Lower leg skin (tissue), 3 donors: ENCODE results near the gene ADA.

ENCODE experiments used
- POLR2A ChIP-seq, 2 donors: fragments of 450-650 bp; IDR thresholded peaks; one replicate each; pipeline ENCODE4 v1.6.1; 2016 to 2017; ENCODE audit warnings: antibody characterized with exemption in 2 of 2, mild to moderate bottlenecking in 1 of 2, moderate library complexity in 1 of 2
- TF ChIP-seq, protein P1 (sequence below), 3 donors: fragments of 450-650 bp; IDR thresholded peaks; one replicate each; pipeline ENCODE4 v1.5.1; 2016; ENCODE audit warnings: antibody characterized with exemption in 3 of 3, mild to moderate bottlenecking in 3 of 3, moderate library complexity in 2 of 3

DNA sequence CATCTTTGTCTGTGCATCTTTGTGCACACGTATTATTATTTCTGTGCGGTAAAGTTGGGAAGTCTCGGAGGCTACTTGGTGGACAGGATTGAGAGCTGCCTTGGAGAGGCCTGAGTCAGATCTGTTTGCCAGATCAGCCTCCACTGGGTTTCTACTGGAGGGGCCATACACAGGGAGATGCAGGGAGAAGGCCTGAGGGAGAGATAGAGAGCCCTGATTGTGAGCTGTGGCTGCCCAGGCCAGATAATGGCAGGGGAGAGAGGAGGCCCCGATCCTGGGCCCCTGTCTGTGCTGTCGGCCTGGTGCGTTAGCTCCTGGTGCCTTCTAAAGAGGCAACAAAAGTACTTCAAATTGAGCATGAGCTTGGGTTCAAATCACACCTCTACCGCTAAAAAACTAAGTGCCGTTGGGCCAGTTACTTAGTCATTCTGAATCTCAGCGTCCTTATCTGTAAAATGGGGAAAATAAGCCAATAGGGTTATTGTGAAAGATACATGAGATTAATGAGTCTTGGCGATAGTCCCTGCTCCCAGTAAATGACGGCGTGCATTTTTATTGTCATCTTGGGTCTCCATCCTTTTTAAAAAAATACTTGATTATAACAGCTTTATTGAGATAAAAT, 27.6 kb upstream of the ADA start:
- TF ChIP-seq, protein P1, sequence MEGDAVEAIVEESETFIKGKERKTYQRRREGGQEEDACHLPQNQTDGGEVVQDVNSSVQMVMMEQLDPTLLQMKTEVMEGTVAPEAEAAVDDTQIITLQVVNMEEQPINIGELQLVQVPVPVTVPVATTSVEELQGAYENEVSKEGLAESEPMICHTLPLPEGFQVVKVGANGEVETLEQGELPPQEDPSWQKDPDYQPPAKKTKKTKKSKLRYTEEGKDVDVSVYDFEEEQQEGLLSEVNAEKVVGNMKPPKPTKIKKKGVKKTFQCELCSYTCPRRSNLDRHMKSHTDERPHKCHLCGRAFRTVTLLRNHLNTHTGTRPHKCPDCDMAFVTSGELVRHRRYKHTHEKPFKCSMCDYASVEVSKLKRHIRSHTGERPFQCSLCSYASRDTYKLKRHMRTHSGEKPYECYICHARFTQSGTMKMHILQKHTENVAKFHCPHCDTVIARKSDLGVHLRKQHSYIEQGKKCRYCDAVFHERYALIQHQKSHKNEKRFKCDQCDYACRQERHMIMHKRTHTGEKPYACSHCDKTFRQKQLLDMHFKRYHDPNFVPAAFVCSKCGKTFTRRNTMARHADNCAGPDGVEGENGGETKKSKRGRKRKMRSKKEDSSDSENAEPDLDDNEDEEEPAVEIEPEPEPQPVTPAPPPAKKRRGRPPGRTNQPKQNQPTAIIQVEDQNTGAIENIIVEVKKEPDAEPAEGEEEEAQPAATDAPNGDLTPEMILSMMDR (IDR thresholded peaks at IDR 0.05) = no peak
- TF ChIP-seq POLR2A (IDR thresholded peaks at IDR 0.05) = no peak
